ENCODE data around the gene TTBK1.

Gene TTBK1

DNA sequence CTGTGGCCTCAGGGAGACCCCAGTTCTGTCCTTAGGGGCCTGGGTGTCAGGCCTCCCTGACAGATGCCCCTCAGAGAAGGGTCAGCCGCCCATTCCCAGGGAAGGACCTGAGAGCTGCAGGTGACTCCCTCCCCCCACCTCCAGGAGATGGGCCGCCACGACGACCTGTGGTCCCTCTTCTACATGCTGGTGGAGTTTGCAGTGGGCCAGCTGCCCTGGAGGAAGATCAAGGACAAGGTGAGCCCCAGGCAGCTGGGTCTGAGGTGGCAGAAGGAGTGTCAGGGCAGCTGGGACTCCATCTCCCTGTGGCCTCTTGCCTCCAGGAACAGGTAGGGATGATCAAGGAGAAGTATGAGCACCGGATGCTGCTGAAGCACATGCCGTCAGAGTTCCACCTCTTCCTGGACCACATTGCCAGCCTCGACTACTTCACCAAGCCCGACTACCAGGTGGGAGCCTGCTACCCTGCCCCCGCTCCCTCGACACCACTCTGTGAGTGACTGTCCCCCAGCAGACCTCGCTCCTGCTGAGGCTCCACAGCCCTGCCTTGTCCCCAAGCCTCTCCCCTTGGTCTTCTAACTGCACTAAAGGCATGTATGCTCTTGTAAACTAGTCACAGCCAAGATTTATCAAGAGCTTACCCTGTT lies 12.2 kb downstream of the TTBK1 start:
- H3K4me3 ChIP-seq: no peak overlapping the region
- no peak overlapping the region for H3K27ac ChIP-seq
- peaks cover 0 to 18% (median 11%) of the 10 kb centered on the region in 10 experiments; a peak in 12 of 20 replicates for H3K4me1 ChIP-seq
- H3K9me3 ChIP-seq (replicated peaks in 1 of 11): no peaks in the 10 kb centered on the region
- H4K20me1 ChIP-seq: peaks cover 0 to 13% (median 0%) of the 10 kb centered on the region in 11 experiments; a peak in 2 of 22 replicates
- H3K36me3 ChIP-seq: no peaks in the 10 kb centered on the region
- no peak overlapping the region for H3K4me2 ChIP-seq
- peaks cover 23 to 46% (median 35%) of the 10 kb centered on the region in 11 experiments for H3K27me3 ChIP-seq
- no peak overlapping the region for H3K9ac ChIP-seq
- no peak for TF ChIP-seq Cebpa-rat (IDR thresholded peaks at IDR 0.05)

GRCh38 chr6:43256670-43257366 lies 13.5 kb downstream of the TTBK1 start:
- Histone ChIP-seq H3K4me2 (peak overlapping the region in 3 of 11 experiments; percentile 27 to 67 (median 61); a peak in 5 of 22 replicates), H3K9me3 (replicated peaks in 1 of 11) (no peaks in the 10 kb centered on the region)
- TF ChIP-seq Cebpa-rat (IDR thresholded peaks at IDR 0.05): no peak

DNA sequence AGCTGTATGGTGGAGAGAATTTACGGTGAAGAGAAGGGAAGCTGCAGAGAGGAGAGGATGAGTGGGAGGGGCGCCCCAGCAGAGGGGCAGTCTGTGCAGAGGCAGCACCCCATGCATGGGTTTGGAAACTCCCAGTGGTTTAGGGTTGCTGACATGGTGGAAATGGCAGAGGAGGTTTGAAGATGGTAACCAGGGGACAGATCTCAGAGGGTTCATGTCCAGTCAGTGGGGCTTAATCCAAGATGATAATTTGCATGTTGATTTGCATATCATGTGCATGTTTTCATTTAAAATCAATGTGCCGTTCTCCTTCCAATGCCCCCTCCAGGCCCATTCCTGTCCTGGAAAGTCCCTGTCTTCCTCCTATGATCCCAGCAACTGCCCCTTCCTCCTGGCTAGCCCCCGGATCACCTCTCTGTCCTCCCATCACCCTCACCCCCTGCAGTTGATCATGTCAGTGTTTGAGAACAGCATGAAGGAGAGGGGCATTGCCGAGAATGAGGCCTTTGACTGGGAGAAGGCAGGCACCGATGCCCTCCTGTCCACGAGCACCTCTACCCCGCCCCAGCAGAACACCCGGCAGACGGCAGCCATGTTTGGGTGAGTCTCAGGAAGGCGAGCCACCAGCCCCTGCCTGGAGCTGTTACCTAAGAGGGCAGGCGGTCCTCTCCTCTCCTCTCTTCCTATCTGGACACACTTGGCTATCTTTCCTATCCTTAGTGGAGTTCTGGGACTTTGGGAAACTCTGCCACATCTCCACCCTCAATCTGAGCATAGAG lies 14.3 kb downstream of the TTBK1 start:
- Histone ChIP-seq H3K9ac (no peak overlapping the region), H3K4me3 (no peak overlapping the region), H3K27ac (peak overlapping the region in 1 of 11 experiments; percentile 37; a peak in 1 of 22 replicates), H3K4me1 (peaks cover 0 to 18% (median 0%) of the 10 kb centered on the region in 10 experiments; a peak in 5 of 20 replicates), H3K9me3 (replicated peaks in 1 of 11) (no peaks in the 10 kb centered on the region), H3K27me3 (peaks cover 5 to 26% (median 15%) of the 10 kb centered on the region in 11 experiments; a peak in 21 of 22 replicates), H4K20me1 (peaks cover 0 to 13% (median 0%) of the 10 kb centered on the region in 11 experiments; a peak in 2 of 22 replicates), H3K4me2 (peak overlapping the region in 3 of 11 experiments; percentile 27 to 67 (median 61); a peak in 5 of 22 replicates), H3K36me3 (no peaks in the 10 kb centered on the region)
- no peak for TF ChIP-seq Cebpa-rat (IDR thresholded peaks at IDR 0.05)

More at GRCh38 chr6:43256670-43257366, 13.5 kb downstream of the TTBK1 start:
- Histone ChIP-seq H3K4me3 (no peak overlapping the region), H3K27ac (no peak overlapping the region), H3K36me3 (no peaks in the 10 kb centered on the region), H3K27me3 (peaks cover 10 to 33% (median 22%) of the 10 kb centered on the region in 11 experiments), H3K9ac (no peak overlapping the region), H4K20me1 (peaks cover 0 to 13% (median 0%) of the 10 kb centered on the region in 11 experiments; a peak in 2 of 22 replicates), H3K4me1 (peaks cover 0 to 18% (median 0%) of the 10 kb centered on the region in 10 experiments; a peak in 5 of 20 replicates)

GRCh38 chr6:43258180-43258579 lies 14.9 kb downstream of the TTBK1 start:
- peaks cover 0 to 7% (median 0%) of the 10 kb centered on the region in 11 experiments; a peak in 2 of 22 replicates for H4K20me1 ChIP-seq
- no peaks in the 10 kb centered on the region for H3K9me3 ChIP-seq (replicated peaks in 1 of 11)
- TF ChIP-seq Cebpa-rat (IDR thresholded peaks at IDR 0.05): no peak
- no peak overlapping the region for H3K9ac ChIP-seq
- no peaks in the 10 kb centered on the region for H3K36me3 ChIP-seq
- H3K27ac ChIP-seq: peak overlapping the region in 1 of 11 experiments; percentile 37; a peak in 1 of 22 replicates
- no peak overlapping the region for H3K4me3 ChIP-seq
- H3K4me2 ChIP-seq: peak overlapping the region in 2 of 11 experiments; percentile 61 to 67; a peak in 2 of 22 replicates
- H3K4me1 ChIP-seq: peaks cover 0 to 18% (median 0%) of the 10 kb centered on the region in 10 experiments; a peak in 5 of 20 replicates
- H3K27me3 ChIP-seq: peaks cover 0 to 19% (median 9%) of the 10 kb centered on the region in 11 experiments; a peak in 17 of 22 replicates

GRCh38 chr6:43258807-43259686 lies 15.8 kb downstream of the TTBK1 start:
- H3K9ac ChIP-seq: no peak overlapping the region
- no peaks in the 10 kb centered on the region; a peak in 1 of 22 replicates for H4K20me1 ChIP-seq
- peaks cover 0 to 18% (median 0%) of the 10 kb centered on the region in 10 experiments; a peak in 5 of 20 replicates for H3K4me1 ChIP-seq
- H3K27me3 ChIP-seq: peaks cover 0 to 11% (median under 1%) of the 10 kb centered on the region in 11 experiments; a peak in 5 of 22 replicates
- no peak overlapping the region for H3K4me2 ChIP-seq
- H3K27ac ChIP-seq: no peak overlapping the region
- no peak overlapping the region for H3K4me3 ChIP-seq
- H3K36me3 ChIP-seq: no peaks in the 10 kb centered on the region
- no peak for TF ChIP-seq Cebpa-rat (IDR thresholded peaks at IDR 0.05)
- no peaks in the 10 kb centered on the region for H3K9me3 ChIP-seq (replicated peaks in 1 of 11)

- 0 out of 22 replicates have a peak, but pooled peaks cover 0 to under 1% (median 0%) of the 10 kb centered on the region in 11 experiments for H3K27me3 ChIP-seq
- H3K27ac ChIP-seq: no peak overlapping the region
- no peak for TF ChIP-seq Cebpa-rat (IDR thresholded peaks at IDR 0.05)
- peaks cover 0 to 18% (median 0%) of the 10 kb centered on the region in 10 experiments; a peak in 5 of 20 replicates for H3K4me1 ChIP-seq
- H3K4me2 ChIP-seq: no peak overlapping the region
- H4K20me1 ChIP-seq: no peaks in the 10 kb centered on the region
- no peak overlapping the region for H3K4me3 ChIP-seq
- H3K9ac ChIP-seq: peak overlapping the region in 1 of 11 experiments; percentile 42; a peak in 1 of 22 replicates
- H3K9me3 ChIP-seq (replicated peaks in 1 of 11): no peaks in the 10 kb centered on the region
- no peaks in the 10 kb centered on the region for H3K36me3 ChIP-seq
These were observed 17.5 kb downstream of the TTBK1 start for GRCh38 chr6:43260791-43261190.

DNA sequence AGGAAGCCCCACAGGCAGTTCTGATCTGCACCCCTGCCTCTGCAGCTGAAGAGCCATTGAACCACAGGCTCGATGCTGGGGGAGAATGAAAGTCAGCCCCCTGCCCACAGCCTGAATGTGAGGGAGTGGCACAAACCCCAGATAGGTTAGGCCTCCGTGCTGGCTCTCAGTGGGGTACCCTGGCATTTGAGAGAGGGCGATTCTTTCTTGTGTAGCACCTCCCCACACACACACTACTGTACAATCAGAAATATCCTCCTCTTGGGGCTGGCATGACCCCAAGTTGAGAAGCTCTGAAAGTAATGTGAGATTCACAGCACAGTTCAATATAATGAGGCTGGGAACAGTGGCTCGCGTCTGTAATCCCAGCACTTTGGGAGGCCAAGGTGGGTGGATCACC lies 17.9 kb downstream of the TTBK1 start:
- Histone ChIP-seq H3K4me2 (no peak overlapping the region), H3K4me3 (no peak overlapping the region), H3K27ac (no peak overlapping the region), H3K9me3 (replicated peaks in 1 of 11) (no peaks in the 10 kb centered on the region), H3K4me1 (peaks cover 0 to 18% (median 0%) of the 10 kb centered on the region in 10 experiments; a peak in 5 of 20 replicates), H3K9ac (peak overlapping the region in 1 of 11 experiments; percentile 42; a peak in 1 of 22 replicates), H4K20me1 (no peaks in the 10 kb centered on the region), H3K36me3 (no peaks in the 10 kb centered on the region), H3K27me3 (no peaks in the 10 kb centered on the region)
- no peak for TF ChIP-seq Cebpa-rat (IDR thresholded peaks at IDR 0.05)

Measured in BLaER1 treated with 17β-estradiol and CSF1 and Interleukin-3, amounts not matched to agents 10 nM and 100 nM (cell line).